Fibroblast of skin of left biceps (primary cell): ENCODE measurements around the gene POU2AF3.
"Not testable (repeated sequence)": the region's sequence is repeated elsewhere in the genome, so short reads cannot be mapped to it uniquely, and the experiment has no call there.

Experiments
- DNase-seq, 2 experiments: peaks; one replicate each; pipeline ENCODE4 v3.0.0-alpha.2; 2013; ENCODE audit warnings: low read depth in 2 of 2

The POU2AF3 gene

GRCh38 chr11:111301004-111301841 lies 2.9 kb downstream of the POU2AF3 start:
- no peak for DNase-seq

DNA sequence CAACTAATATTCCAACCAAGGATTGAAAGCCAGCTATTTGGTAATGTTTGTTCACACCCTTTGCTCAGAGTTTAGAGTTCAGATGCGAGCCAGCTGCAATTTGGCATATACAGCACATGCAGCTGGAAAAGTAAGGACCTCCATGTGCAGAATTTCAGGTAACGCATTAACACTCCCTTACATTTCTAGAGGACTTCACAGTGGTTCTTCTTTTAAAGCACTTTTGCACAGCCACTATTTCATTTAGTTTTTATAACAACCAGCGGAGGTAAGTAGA lies 3.4 kb downstream of the POU2AF3 start:
- DNase-seq, result no peak

DNA sequence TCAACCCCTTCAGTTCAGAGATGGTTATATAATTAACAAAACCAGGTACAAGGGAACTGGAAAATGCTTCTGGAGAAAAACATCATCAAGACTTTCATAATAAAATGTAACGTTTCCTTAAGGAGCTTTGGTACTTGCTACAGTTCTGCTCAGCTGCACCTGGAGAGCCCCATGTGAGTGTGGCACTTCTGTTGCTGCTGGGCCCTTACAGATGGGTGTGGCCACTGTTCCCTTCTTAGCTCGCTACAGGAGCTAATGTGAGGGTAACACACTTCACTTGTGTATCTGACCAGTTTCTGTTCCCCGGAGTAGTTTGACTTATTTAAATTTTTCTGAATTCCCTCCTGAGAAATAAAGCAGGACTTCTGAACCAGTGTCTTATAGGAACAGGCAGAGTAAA lies 4.0 kb downstream of the POU2AF3 start:
- no peak for DNase-seq

DNA sequence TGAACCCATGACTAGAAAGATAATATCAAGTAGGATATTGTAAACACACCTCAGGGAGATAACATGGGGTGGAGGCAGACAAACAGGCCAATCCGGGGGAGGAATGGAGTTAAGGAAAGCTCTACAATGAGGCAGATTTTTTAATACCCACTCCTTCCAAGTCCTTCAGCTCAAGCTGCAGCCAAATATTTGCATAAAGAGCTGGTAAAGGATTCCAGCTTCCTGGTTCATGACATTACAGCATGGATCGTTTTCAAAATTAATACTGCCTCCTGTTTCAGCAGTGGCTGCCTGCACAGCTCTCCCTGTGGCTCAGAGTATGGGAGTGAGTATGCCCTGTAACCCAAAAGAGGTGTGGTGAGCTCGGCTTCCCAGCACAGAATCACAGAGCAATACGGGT lies 5.1 kb downstream of the POU2AF3 start:
- no peak for DNase-seq

DNA sequence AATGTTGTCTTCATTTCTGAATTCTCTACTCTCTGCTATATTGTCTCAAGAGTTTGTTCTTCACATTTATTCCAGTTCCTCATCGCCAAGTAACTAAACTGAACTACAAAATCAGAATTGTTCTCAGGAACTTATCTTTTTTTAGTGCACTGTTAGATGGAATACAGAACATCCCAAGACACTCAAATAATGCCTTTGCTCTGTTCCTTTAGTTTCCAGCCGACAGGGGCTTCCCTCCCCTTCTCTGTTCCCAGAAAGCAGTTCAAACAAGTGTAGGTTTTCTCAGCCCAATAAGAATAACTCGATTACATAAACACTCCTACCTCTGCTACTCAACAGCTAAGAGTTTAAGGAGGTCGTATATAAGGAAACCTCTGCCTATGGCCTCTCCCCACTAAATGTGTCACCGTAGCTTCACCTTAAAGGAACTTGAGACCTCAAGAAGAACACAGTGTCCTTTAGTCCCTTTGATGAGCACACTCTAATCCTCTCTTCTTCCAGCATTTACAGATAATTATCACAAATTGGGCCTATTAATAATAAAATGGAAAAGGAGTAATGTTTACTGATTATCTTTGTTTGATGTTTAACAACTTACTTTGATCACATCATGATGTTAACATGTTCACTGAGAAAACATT lies 6.9 kb downstream of the POU2AF3 start:
- no peak for DNase-seq

GRCh38 chr11:111305876-111306275 lies 7.5 kb downstream of the POU2AF3 start:
- DNase-seq, result no peak

DNA sequence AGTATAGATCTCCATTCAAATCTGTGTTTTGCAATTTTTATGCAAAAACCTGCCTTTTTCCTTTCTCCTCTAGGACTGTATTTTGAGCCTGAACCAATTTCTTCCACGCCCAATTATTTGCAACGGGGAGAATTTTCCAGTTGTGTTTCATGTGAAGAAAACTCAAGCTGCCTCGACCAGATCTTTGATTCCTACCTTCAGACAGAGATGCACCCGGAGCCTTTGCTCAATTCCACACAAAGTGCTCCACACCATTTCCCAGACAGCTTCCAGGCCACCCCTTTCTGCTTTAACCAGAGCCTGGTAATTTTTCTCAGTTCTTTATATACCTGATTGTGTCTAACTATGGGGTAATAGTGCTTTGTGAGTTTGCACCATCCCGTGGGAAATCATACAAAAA lies 8.0 kb downstream of the POU2AF3 start:
- DNase-seq, result no peak

DNA sequence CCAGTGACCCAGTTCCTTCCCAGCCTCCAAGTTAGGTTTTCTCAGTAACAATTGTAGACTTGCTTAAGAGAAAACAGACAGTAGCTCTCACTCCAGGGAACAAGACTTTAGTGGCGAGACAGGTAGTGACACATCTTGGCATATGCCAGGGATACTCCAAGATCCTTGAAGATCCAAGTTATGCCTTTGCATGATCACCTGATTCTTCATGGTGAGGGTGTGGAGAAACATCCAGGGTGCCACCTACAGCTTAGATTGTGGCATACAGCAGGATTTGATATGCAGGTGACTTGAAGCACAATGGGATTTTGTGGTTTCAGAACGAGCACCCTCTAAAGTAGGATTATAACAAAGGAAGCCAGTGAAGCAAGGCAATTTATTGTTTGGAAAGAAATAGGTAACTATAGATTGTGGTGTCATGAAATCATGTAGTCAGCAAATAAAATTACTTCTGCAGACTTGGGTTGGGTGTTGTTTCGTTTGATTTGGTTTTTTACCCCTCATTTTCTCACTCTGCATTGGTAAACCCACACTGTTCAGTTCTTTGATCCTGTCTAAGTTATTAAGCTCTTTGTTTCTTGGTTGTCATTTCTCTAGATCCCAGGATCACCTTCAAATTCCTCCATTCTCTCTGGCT lies 9.2 kb downstream of the POU2AF3 start:
- no peak for DNase-seq

DNA sequence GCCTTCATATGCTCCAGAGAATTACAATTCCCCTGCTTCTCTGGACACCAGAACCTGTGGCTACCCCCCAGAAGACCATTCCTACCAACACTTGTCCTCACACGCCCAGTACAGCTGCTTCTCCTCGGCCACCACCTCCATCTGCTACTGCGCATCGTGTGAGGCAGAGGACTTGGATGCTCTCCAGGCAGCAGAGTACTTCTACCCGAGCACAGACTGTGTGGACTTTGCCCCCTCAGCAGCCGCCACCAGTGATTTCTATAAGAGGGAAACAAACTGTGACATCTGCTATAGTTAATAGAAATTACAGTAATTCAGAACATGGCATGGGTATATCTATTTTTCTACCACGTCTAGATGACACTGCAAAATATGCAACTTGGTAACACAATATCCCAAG lies 9.8 kb downstream of the POU2AF3 start:
- DNase-seq, result no peak

GRCh38 chr11:111309215-111309915 lies 11.0 kb downstream of the POU2AF3 start:
- DNase-seq, result no peak

DNA sequence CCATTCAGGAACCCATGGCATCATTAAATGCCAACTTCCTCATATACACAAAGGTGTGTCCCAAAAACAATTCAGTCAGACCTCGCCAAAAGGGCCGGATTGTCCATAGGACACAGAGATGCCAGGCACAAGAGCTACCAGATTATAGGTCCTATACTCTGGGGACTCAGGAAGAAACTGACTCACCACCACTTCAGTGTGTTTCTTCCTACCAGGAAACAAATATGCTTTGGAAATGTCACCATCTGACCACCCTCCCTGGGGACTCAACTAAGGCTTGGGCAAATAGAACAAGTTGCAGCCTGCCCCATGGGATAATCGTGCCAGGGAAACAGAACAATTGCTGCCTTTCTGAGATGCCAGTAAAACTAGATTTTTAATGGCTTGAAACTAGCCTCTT lies 11.7 kb downstream of the POU2AF3 start:
- DNase-seq, result no peak

DNA sequence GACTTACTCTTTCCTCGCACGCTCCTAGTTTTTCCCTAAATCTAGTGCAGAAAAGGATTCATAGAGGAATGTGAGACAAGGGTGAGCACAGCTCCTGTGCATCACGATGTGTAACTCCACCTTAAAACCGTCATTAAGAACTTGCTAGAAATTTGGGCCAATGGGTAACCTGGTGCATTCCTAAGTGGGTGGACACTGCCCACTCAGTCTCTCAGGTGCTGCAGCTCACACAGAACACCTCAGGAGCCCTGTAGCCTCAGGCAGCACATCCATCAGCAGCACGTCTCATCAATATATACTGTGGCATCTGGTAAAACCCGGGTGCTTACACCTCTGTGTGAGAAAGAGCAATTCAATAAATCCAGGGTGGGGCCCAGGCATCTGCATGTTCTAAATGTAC lies 12.4 kb downstream of the POU2AF3 start:
- no peak for DNase-seq

DNA sequence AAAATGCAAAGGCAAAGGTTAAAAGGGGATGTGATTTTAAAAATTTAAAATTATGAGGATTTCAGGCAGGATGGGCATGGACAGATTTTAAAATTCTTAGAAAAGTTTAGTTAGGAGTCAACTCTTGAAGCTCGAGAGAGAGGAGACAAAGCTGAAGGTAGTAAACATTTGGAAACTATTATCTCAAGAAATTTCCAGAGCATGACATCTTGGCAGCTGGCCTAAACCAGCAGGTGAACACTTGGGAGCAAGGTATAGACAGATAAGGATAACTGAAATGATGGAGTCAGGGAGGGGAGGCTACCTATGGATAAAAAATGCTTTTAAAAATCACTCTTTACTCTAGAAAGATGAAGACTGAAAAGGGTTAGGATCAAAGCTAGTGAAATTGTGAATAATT lies 13.7 kb downstream of the POU2AF3 start:
- DNase-seq, result no peak

GRCh38 chr11:111319296-111319695 lies 20.9 kb downstream of the POU2AF3 start:
- no peak for DNase-seq

- DNase-seq, result not testable (repeated sequence)
Measured at GRCh38 chr11:111320199-111320598, 21.9 kb downstream of the POU2AF3 start.

DNA sequence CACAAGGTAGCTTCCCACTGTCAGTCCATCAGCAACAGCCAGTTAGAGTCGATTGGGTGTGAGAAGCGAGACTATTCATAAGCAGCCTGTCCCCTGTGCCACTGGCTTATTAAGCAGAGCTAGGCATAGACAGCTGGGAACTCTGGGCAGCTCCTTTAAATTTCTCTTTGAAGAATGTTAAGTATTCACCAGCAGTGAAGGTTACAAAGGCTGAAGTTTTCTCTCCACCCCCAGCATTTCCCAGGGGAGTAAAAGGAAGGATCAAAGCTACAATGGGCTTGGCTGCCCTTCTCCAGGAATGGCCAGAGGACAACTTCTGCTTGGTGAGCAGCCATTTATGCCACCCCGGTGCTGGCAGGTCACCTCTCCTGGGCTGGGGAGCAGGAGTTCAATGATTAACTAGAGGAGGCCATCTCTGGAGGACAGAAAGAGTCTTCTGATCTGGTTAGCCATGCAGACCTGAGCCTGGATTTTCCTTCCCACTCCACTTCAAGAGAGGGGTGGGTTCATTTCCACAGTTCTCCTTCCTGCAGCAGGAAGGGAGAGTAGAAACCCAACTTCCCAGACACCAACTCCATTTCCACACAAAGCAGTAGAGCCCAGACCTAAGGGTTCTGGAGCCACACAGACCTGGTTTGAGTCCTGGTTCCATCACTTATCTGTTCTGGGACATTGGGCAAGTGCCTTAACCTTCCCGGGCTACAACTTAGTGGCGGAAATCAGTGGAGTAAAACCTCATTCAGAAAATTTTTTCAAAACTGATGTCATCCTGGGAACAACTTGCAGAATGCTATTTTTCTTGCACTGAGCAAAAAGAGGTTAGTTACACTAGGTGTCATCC lies 22.6 kb downstream of the POU2AF3 start:
- no peak for DNase-seq

DNA sequence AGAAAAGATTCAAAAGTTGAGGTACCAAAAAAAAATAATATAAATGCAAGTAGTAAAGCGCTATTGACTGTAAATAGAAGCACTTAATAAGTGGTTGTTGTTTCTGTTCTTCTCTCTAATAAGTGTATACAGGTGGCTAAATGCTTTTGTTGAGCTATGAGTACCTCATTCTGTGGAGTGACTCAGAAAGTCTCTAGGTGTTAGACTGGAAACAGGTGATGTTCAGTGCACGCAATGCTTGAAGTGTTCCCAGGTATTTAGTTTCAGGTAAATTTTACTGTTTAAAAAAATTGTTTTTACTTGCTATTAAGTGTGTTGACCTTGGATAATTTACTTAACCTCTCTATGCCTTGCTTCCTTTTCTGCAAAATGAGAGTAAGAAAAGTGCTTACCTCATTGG lies 24.2 kb downstream of the POU2AF3 start:
- no peak for DNase-seq

- no peak for DNase-seq
Measured at GRCh38 chr11:111324277-111324720, 26.0 kb downstream of the POU2AF3 start.

- no peak for DNase-seq
Measured at GRCh38 chr11:111325259-111325658, 26.9 kb downstream of the POU2AF3 start.

- no peak for DNase-seq
Measured at GRCh38 chr11:111326824-111327223, 28.5 kb downstream of the POU2AF3 start.

DNA sequence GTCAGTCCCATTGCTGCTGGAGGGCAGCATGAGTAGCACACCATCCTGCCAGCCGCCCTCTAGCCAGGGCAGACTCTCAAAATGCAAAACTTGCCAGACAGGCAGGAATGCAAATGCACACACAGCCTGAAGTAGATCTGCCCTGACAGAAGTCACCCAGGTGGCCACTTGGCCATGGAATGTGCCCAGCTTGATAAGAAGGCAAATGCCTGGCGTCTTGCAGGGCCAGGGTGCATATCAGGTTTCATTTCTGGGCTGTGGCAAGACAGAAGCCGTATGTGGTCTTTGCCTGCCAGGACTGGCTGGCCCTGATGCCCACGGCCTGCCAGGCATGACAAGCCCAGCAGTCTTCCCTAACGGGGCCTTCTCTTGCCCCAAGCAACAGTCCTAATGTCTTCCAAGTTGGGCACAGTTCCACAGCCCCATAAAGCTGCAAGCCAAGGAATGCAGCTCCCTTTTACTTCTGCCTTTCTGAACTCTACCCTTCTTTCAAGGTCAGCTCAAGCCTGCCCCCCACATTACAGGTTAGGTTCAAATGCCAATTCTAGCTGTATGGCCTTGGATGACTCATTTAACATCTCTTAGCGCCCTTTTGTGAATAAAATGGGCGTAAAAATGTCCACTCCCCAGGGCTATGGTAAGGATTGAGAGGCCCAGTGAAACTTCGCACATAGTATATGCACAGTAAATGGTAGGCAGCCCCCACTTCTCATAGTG lies 29.7 kb downstream of the POU2AF3 start:
- no peak for DNase-seq
